Islet precursor cell (in vitro differentiated cells): ENCODE data around the gene ATP8B4.
A peak's percentile ranks its signal among the peaks of the same experiment; 100 is the strongest.
"Not testable (repeated sequence)": the region's sequence is repeated elsewhere in the genome, so short reads cannot be mapped to it uniquely, and the experiment has no call there.

Experiments
- DNase-seq: peaks from one replicate; pipeline ENCODE4 v3.0.0-alpha.2; 2018

The ATP8B4 gene

GRCh38 chr15:50108461-50108860, 10.6 kb downstream of the ATP8B4 start:
- no peak for DNase-seq

- no peak for DNase-seq
These were observed 11.2 kb downstream of the ATP8B4 start for GRCh38 chr15:50107591-50108408.

GRCh38 chr15:50107157-50107556, 11.9 kb downstream of the ATP8B4 start:
- no peak for DNase-seq

- no peak for DNase-seq
These were observed 12.6 kb downstream of the ATP8B4 start for GRCh38 chr15:50106457-50106856.

GRCh38 chr15:50100486-50100885, 18.5 kb downstream of the ATP8B4 start:
- no peak for DNase-seq

- DNase-seq = no peak
These were observed 20.5 kb downstream of the ATP8B4 start for GRCh38 chr15:50098545-50098944.

GRCh38 chr15:50095938-50096821, 22.9 kb downstream of the ATP8B4 start:
- DNase-seq = no peak

GRCh38 chr15:50089386-50089785, 29.6 kb downstream of the ATP8B4 start:
- not testable (repeated sequence) for DNase-seq

- DNase-seq = no peak
These were observed 34.1 kb downstream of the ATP8B4 start for GRCh38 chr15:50084932-50085331.

- DNase-seq = no peak
These were observed 35.5 kb downstream of the ATP8B4 start for GRCh38 chr15:50083424-50084025.

- no peak for DNase-seq
These were observed 37.0 kb downstream of the ATP8B4 start for GRCh38 chr15:50082066-50082465.

- DNase-seq = peak; percentile 59
These were observed 41.4 kb downstream of the ATP8B4 start for GRCh38 chr15:50077651-50078050.

- no peak for DNase-seq
These were observed 41.9 kb downstream of the ATP8B4 start for GRCh38 chr15:50077176-50077575.

GRCh38 chr15:50075319-50075718, 43.7 kb downstream of the ATP8B4 start:
- DNase-seq = no peak

- DNase-seq = no peak
These were observed 47.3 kb downstream of the ATP8B4 start for GRCh38 chr15:50071551-50072258.

- DNase-seq = no peak
These were observed 51.0 kb downstream of the ATP8B4 start for GRCh38 chr15:50068016-50068415.

- DNase-seq = no peak
These were observed 51.8 kb downstream of the ATP8B4 start for GRCh38 chr15:50067254-50067653.

GRCh38 chr15:50066666-50067065, 52.4 kb downstream of the ATP8B4 start:
- no peak for DNase-seq

GRCh38 chr15:50066202-50066601, 52.8 kb downstream of the ATP8B4 start:
- DNase-seq = no peak

- DNase-seq = no peak
These were observed 53.8 kb downstream of the ATP8B4 start for GRCh38 chr15:50065279-50065678.

GRCh38 chr15:50064673-50065072, 54.4 kb downstream of the ATP8B4 start:
- no peak for DNase-seq

GRCh38 chr15:50063226-50063625, 55.8 kb downstream of the ATP8B4 start:
- DNase-seq = no peak

GRCh38 chr15:50061503-50061902, 57.5 kb downstream of the ATP8B4 start:
- no peak for DNase-seq
